HepG2 (cell line): ENCODE results near the gene FXYD4. TPM values are rescaled to one million over a fixed set of nuclear protein-coding genes. Genes with fewer than 3 reads are reported as not detected.

Source experiments
- KDM2A ChIP-seq: sonication (generic); formaldehyde crosslinking; IDR thresholded peaks from 2 replicates; pipeline ENCODE4 v1.4.0; 2020; ENCODE audit warnings: low read depth, missing genetic modification reagents, borderline replicate concordance
- SP2 ChIP-seq: sonication (generic); formaldehyde crosslinking; IDR thresholded peaks from 2 replicates; pipeline ENCODE4 v1.5.1; 2020; ENCODE audit warnings: mild to moderate bottlenecking, missing genetic modification reagents
- XRCC5 ChIP-seq: fragments of 200-400 bp; formaldehyde crosslinking; optimal IDR thresholded peaks from 2 replicates; pipeline ENCODE3; 2017; ENCODE audit warnings: mild to moderate bottlenecking, low read length
- ZBTB38 ChIP-seq: sonication (generic); formaldehyde crosslinking; IDR thresholded peaks from 2 replicates; pipeline ENCODE4 v1.5.1; 2020; ENCODE audit warnings: mild to moderate bottlenecking, missing genetic modification reagents
- ZNF282 ChIP-seq: fragments of 450-650 bp; IDR thresholded peaks from 2 replicates; pipeline ENCODE4 v1.6.1; 2018; ENCODE audit not compliant: partially characterized antibody
- ZNF605 ChIP-seq: sonication (generic); formaldehyde crosslinking; IDR thresholded peaks from 2 replicates; pipeline ENCODE4 v1.8.0; 2022; ENCODE audit warnings: mild to moderate bottlenecking, missing genetic modification reagents
- ZNF768 ChIP-seq: sonication (generic); formaldehyde crosslinking; IDR thresholded peaks from 2 replicates; pipeline ENCODE4 v1.4.0; 2020; ENCODE audit warnings: missing genetic modification reagents
- ZNF781 ChIP-seq: sonication (generic); formaldehyde crosslinking; IDR thresholded peaks from 2 replicates; pipeline ENCODE4 v1.5.1; 2020; ENCODE audit warnings: borderline replicate concordance, mild to moderate bottlenecking, missing genetic modification reagents; ENCODE audit errors: not compliant biosample characterization
- polyA plus RNA-seq, 8 experiments: library from polyadenylated mRNA; depleted of rRNA in 3 of 8; stranded (reverse) in 7 of 8; unstranded in 1 of 8; fragments of >200 nt; fragmentation: Illumina TruSeq in 4 of 8; extraction: Trizol in 4 of 8; gene quantifications; 2 replicates each; pipeline versions ENCODE4 v1.2.1 to v1.2.3, GENCODE V29; 2011 to 2016; ENCODE audit warnings: low read depth in 4 of 8, missing spikeins in 1 of 8, mixed read lengths in 1 of 8; ENCODE audit not compliant: insufficient read depth in 1 of 8
- total RNA-seq, 5 experiments: library from RNA; depleted of rRNA; stranded (reverse); fragments of >200 nt; fragmentation: Illumina TruSeq; extraction: Trizol; gene quantifications; 2 replicates each; pipeline ENCODE4 v1.2.3, GENCODE V29; 2016; ENCODE audit warnings: low read depth in 1 of 5
- TF ChIP-seq, protein P1 (sequence below): sonication (generic); formaldehyde crosslinking; IDR thresholded peaks from 2 replicates; pipeline ENCODE4 v1.4.0; 2020; ENCODE audit warnings: missing genetic modification reagents, mild to moderate bottlenecking, borderline replicate concordance
- TF ChIP-seq, protein P2 (sequence below): sonication (generic); formaldehyde crosslinking; IDR thresholded peaks from 2 replicates; pipeline ENCODE4 v1.8.0; 2022; ENCODE audit warnings: low read depth, missing genetic modification reagents
- TF ChIP-seq, protein P3 (sequence below): sonication (generic); formaldehyde crosslinking; IDR thresholded peaks from 2 replicates; pipeline ENCODE4 v1.5.0; 2020; ENCODE audit warnings: mild to moderate bottlenecking, missing genetic modification reagents
- TF ChIP-seq, protein P4 (sequence below): sonication (generic); formaldehyde crosslinking; IDR thresholded peaks from 2 replicates; pipeline ENCODE4 v1.4.0; 2020; ENCODE audit warnings: mild to moderate bottlenecking, missing genetic modification reagents
- TF ChIP-seq, protein P5 (sequence below): sonication (generic); formaldehyde crosslinking; IDR thresholded peaks from 2 replicates; pipeline ENCODE4 v1.5.0; 2020; ENCODE audit warnings: mild to moderate bottlenecking, missing genetic modification reagents, moderate library complexity
- TF ChIP-seq, protein P6 (sequence below): sonication (generic); formaldehyde crosslinking; IDR thresholded peaks from 2 replicates; pipeline ENCODE4 v1.4.0; 2020; ENCODE audit warnings: missing genetic modification reagents

Gene FXYD4
- total and polyA plus RNA-seq, 2 of the 13 experiments (the other 11 are each of a cell fraction or from before 2014, with no cell fraction given) = not detected

DNA sequence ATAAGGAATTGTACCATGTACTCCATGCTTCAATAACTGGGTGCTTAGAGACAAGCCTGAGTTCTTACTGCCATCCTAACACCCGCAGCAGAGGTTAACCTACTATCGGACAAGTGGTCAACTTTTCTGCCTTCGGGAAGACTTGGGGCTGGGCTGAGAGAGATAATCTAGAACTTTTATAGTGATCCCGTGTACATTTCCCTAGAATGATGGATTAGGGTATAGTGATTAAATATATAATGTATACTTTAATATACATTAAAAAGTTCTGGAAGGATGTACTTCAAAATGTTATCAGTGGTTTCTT lies 49.7 kb downstream of the FXYD4 start (continued):
- TF ChIP-seq, protein P1, sequence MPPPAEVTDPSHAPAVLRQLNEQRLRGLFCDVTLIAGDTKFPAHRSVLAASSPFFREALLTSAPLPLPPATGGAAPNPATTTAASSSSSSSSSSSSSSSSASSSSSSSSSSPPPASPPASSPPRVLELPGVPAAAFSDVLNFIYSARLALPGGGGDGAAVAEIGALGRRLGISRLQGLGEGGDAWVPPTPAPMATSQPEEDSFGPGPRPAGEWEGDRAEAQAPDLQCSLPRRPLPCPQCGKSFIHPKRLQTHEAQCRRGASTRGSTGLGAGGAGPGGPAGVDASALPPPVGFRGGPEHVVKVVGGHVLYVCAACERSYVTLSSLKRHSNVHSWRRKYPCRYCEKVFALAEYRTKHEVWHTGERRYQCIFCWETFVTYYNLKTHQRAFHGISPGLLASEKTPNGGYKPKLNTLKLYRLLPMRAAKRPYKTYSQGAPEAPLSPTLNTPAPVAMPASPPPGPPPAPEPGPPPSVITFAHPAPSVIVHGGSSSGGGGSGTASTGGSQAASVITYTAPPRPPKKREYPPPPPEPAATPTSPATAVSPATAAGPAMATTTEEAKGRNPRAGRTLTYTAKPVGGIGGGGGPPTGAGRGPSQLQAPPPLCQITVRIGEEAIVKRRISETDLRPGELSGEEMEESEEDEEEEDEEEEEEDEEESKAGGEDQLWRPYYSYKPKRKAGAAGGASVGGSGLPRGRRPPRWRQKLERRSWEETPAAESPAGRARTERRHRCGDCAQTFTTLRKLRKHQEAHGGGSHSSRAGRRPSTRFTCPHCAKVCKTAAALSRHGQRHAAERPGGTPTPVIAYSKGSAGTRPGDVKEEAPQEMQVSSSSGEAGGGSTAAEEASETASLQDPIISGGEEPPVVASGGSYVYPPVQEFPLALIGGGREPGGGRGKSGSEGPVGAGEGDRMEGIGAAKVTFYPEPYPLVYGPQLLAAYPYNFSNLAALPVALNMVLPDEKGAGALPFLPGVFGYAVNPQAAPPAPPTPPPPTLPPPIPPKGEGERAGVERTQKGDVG (CRISPR knock-in tag) = no peak
- TF ChIP-seq, protein P2, sequence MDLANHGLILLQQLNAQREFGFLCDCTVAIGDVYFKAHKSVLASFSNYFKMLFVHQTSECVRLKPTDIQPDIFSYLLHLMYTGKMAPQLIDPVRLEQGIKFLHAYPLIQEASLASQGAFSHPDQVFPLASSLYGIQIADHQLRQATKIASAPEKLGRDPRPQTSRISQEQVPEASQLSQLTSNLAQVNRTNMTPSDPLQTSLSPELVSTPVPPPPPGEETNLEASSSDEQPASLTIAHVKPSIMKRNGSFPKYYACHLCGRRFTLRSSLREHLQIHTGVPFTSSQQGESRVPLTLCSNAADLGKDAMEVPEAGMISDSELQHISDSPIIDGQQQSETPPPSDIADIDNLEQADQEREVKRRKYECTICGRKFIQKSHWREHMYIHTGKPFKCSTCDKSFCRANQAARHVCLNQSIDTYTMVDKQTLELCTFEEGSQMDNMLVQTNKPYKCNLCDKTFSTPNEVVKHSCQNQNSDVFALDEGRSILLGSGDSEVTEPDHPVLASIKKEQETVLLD (CRISPR knock-in tag) = no peak
- TF ChIP-seq, protein P3, sequence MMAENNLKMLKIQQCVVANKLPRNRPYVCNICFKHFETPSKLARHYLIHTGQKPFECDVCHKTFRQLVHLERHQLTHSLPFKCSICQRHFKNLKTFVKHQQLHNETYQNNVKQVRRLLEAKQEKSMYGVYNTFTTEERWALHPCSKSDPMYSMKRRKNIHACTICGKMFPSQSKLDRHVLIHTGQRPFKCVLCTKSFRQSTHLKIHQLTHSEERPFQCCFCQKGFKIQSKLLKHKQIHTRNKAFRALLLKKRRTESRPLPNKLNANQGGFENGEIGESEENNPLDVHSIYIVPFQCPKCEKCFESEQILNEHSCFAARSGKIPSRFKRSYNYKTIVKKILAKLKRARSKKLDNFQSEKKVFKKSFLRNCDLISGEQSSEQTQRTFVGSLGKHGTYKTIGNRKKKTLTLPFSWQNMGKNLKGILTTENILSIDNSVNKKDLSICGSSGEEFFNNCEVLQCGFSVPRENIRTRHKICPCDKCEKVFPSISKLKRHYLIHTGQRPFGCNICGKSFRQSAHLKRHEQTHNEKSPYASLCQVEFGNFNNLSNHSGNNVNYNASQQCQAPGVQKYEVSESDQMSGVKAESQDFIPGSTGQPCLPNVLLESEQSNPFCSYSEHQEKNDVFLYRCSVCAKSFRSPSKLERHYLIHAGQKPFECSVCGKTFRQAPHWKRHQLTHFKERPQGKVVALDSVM (CRISPR knock-in tag) = peak; percentile 3; the same call in 1 of the 2 replicates
- TF ChIP-seq, protein P4, sequence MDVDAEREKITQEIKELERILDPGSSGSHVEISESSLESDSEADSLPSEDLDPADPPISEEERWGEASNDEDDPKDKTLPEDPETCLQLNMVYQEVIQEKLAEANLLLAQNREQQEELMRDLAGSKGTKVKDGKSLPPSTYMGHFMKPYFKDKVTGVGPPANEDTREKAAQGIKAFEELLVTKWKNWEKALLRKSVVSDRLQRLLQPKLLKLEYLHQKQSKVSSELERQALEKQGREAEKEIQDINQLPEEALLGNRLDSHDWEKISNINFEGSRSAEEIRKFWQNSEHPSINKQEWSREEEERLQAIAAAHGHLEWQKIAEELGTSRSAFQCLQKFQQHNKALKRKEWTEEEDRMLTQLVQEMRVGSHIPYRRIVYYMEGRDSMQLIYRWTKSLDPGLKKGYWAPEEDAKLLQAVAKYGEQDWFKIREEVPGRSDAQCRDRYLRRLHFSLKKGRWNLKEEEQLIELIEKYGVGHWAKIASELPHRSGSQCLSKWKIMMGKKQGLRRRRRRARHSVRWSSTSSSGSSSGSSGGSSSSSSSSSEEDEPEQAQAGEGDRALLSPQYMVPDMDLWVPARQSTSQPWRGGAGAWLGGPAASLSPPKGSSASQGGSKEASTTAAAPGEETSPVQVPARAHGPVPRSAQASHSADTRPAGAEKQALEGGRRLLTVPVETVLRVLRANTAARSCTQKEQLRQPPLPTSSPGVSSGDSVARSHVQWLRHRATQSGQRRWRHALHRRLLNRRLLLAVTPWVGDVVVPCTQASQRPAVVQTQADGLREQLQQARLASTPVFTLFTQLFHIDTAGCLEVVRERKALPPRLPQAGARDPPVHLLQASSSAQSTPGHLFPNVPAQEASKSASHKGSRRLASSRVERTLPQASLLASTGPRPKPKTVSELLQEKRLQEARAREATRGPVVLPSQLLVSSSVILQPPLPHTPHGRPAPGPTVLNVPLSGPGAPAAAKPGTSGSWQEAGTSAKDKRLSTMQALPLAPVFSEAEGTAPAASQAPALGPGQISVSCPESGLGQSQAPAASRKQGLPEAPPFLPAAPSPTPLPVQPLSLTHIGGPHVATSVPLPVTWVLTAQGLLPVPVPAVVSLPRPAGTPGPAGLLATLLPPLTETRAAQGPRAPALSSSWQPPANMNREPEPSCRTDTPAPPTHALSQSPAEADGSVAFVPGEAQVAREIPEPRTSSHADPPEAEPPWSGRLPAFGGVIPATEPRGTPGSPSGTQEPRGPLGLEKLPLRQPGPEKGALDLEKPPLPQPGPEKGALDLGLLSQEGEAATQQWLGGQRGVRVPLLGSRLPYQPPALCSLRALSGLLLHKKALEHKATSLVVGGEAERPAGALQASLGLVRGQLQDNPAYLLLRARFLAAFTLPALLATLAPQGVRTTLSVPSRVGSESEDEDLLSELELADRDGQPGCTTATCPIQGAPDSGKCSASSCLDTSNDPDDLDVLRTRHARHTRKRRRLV (CRISPR knock-in tag) = 0 out of 2 replicates have a peak, but pooled peaks have one; percentile 29
- TF ChIP-seq ZNF282 (no peak), ZNF781 (CRISPR knock-in tag) (no peak), XRCC5 (no peak), SP2 (CRISPR knock-in tag) (peak; percentile 3; the same call in 1 of the 2 replicates), ZBTB38 (CRISPR knock-in tag) (no peak), KDM2A (no peak), ZNF605 (CRISPR knock-in tag) (no peak), ZNF768 (CRISPR knock-in tag) (no peak)
- TF ChIP-seq, protein P5, sequence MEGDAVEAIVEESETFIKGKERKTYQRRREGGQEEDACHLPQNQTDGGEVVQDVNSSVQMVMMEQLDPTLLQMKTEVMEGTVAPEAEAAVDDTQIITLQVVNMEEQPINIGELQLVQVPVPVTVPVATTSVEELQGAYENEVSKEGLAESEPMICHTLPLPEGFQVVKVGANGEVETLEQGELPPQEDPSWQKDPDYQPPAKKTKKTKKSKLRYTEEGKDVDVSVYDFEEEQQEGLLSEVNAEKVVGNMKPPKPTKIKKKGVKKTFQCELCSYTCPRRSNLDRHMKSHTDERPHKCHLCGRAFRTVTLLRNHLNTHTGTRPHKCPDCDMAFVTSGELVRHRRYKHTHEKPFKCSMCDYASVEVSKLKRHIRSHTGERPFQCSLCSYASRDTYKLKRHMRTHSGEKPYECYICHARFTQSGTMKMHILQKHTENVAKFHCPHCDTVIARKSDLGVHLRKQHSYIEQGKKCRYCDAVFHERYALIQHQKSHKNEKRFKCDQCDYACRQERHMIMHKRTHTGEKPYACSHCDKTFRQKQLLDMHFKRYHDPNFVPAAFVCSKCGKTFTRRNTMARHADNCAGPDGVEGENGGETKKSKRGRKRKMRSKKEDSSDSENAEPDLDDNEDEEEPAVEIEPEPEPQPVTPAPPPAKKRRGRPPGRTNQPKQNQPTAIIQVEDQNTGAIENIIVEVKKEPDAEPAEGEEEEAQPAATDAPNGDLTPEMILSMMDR (CRISPR knock-in tag) = no peak
- TF ChIP-seq, protein P6, sequence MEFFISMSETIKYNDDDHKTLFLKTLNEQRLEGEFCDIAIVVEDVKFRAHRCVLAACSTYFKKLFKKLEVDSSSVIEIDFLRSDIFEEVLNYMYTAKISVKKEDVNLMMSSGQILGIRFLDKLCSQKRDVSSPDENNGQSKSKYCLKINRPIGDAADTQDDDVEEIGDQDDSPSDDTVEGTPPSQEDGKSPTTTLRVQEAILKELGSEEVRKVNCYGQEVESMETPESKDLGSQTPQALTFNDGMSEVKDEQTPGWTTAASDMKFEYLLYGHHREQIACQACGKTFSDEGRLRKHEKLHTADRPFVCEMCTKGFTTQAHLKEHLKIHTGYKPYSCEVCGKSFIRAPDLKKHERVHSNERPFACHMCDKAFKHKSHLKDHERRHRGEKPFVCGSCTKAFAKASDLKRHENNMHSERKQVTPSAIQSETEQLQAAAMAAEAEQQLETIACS (CRISPR knock-in tag) = no peak
